Mononuclear cell (primary cell): ENCODE data around the gene HOXD10. TPM values are rescaled to one million over a fixed set of nuclear protein-coding genes. Genes with fewer than 3 reads are reported as not detected.

Experiments used
- total RNA-seq: library from RNA; depleted of rRNA; stranded (reverse); fragments of >200 nt; gene quantifications from one replicate; pipeline ENCODE4 v1.2.3, GENCODE V29; 2012

HOXD10 gene
- total RNA-seq, 1 donor = not detected

Other genes with a start within 250 kb of the HOXD10 start
- gene LNPK, start 114.5 kb upstream of the HOXD10 start, total RNA-seq = 17.4 TPM
- not detected for gene EVX2, start 32.8 kb upstream of the HOXD10 start, total RNA-seq
- gene HOXD13, start 24.1 kb upstream of the HOXD10 start, total RNA-seq = not detected
- not detected for gene HOXD12, start 17.0 kb upstream of the HOXD10 start, total RNA-seq
- gene HOXD11, start 9.5 kb upstream of the HOXD10 start, total RNA-seq = not detected
- gene HOXD9, start 5.9 kb downstream of the HOXD10 start, total RNA-seq = not detected
- not detected for gene HOXD8, start 12.9 kb downstream of the HOXD10 start, total RNA-seq
- gene HOXD4, start 34.8 kb downstream of the HOXD10 start, total RNA-seq = 0.21 TPM
- not detected for gene HOXD3, start 40.5 kb downstream of the HOXD10 start, total RNA-seq
- not detected for gene HOXD1, start 71.9 kb downstream of the HOXD10 start, total RNA-seq
- gene MTX2, start 152.7 kb downstream of the HOXD10 start, total RNA-seq = 5.0 TPM